Left colon (tissue), 2 donors: ENCODE measurements around the gene MACROD2. TPM values are rescaled to one million over a fixed set of nuclear protein-coding genes. Genes with fewer than 3 reads are reported as not detected.

Experiments
- ATAC-seq: fragments of 200-7000 bp; cut with Tn5 transposase; one replicate; pipeline ENCODE4 v1.9.1; 2020; ENCODE audit warnings: mild to moderate bottlenecking, moderate library complexity
- DNase-seq, 2 donors: peaks; one replicate each; pipeline ENCODE4 v3.0.0-alpha.2; 2020
- intact Hi-C, 2 donors: fragments of 100-400 bp; cut with DNase I in 1 of 2; cut with micrococcal nuclease in 1 of 2; formaldehyde crosslinking; loops; one replicate each; pipeline versions ENCODE4 v1.11.2 to v1.14.0; 2022; cut with DNase I, micrococcal nuclease
- total RNA-seq, 2 donors: library from RNA; stranded (reverse); fragmentation: NEBNext Ultra II Directional; extraction: Animal tissue kit (Norgen Biotek cat#: 25700); gene quantifications; one replicate each; pipeline ENCODE4 v1.2.1, GENCODE V29; 2021
- donor health status: DM: no; HTN: no; CAD: no.
- donor health status: DM: yes; HTN: yes; CAD: no.

The MACROD2 gene
- total RNA-seq, 2 donors from 2014 or later, result 5.2 to 6.6 TPM

- DNase-seq, result no peak
- peak; percentile 38 for ATAC-seq
- intact Hi-C loops, result no loop called here
Observed at GRCh38 chr20:14634665-14635064, 639.3 kb downstream of the MACROD2 start.

- DNase-seq (no peak), ATAC-seq (no peak)
- intact Hi-C loops, result no loop called here
Observed at GRCh38 chr20:14637441-14637840, 642.1 kb downstream of the MACROD2 start.

GRCh38 chr20:14643146-14643545 is 647.8 kb downstream of the MACROD2 start:
- intact Hi-C loops, result no loop called here
- no peak for DNase-seq
- ATAC-seq, result no peak

DNA sequence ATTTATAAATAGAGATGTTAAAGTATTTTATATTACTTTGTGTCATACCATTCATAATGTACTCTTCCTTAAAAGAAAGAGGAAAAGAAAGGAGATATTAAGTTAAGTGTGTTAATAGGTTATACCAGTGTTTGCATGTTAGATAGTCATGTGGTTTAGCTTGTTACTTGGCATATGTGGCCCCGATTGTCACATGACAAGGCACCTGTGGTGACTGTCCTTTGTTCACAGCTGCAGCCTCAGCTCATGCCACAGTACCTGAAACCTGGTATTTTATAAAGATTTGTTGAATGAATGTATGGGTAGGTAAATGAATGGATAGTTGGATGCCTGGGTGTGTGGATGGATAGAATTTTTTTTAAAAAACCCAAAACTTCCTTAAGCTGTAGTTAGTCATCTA is 648.2 kb downstream of the MACROD2 start:
- ATAC-seq (no peak), DNase-seq (no peak)
- intact Hi-C loops, result no loop called here

GRCh38 chr20:14644306-14645097 is 649.2 kb downstream of the MACROD2 start:
- intact Hi-C loops, result no loop called here
- DNase-seq (no peak), ATAC-seq (no peak)

DNA sequence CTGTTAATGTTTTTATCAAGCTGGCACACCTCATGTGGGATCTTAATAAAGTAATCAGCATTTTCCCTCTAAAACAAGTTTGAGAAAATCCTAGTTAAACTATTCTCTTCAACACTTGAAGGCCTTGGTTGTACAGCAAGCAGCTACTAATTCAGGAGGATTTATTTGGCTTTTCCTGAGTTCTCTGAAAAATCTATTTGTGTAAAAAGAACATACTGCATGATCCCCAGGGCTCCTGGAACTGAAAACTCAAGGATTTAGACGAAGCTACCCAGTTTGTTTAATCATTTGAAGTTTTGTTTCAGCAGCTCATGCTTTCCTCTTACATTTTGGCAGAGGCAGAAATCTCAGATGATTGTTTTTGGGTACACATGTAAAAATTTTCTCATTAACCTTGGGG is 651.7 kb downstream of the MACROD2 start:
- ATAC-seq, result no peak
- intact Hi-C loops, result no loop called here
- DNase-seq, result no peak

GRCh38 chr20:14649662-14650061 is 654.3 kb downstream of the MACROD2 start:
- ATAC-seq (no peak), DNase-seq (no peak)
- intact Hi-C loops, result loop anchor here in 1 of 2 donors (5.0 kb wide), 1 partner anchor 77 kb away; no protein-coding TSS in a partner anchor

GRCh38 chr20:14657266-14658005 is 662.1 kb downstream of the MACROD2 start:
- intact Hi-C loops, result no loop called here
- no peak for ATAC-seq
- DNase-seq, result no peak

- ATAC-seq (no peak), DNase-seq (no peak)
- intact Hi-C loops, result no loop called here
Observed at GRCh38 chr20:14664101-14664500, 668.8 kb downstream of the MACROD2 start.

DNA sequence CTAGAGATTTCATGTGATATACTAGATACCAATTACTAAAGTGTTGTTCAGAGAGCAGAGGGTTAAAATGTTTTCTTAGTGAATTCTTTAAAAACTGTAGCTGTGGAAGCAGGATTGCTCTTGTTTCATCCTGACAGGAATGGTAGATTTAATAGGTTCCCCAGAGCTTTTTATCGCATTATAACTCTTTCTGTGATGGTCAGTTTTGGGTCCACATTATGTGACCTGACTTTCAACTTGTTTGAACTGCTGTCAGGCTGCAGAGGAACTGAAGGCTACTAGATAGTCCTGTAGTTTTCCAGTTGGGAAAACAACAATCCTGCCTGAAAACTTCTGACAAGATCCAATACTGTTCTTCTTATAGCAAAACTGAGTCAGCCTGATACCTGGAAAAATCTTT is 671.4 kb downstream of the MACROD2 start:
- intact Hi-C loops, result no loop called here
- ATAC-seq, result no peak
- no peak for DNase-seq

- no peak for ATAC-seq
- intact Hi-C loops, result no loop called here
- no peak for DNase-seq
Observed at GRCh38 chr20:14667226-14667625, 671.9 kb downstream of the MACROD2 start.

DNA sequence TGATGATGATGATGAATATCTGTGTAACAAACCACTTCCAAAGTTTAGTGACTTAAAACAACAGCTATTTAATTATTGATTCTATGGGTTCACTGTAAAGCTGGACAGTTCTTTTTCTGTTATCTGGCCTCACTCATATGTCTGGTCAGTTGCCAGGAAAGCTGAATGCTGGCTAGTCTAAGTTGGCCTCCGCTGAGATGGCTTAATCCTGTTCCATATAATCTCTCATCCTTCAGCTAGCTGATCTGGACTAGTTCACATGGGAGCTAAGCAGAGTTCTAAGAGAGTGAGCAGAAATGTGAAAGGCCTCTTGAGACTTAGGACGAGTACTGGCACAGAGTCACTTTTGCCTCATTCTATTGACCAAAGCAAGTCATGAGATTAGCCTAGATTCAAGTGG is 676.8 kb downstream of the MACROD2 start:
- intact Hi-C loops, result no loop called here
- DNase-seq, result no peak
- ATAC-seq, result no peak

GRCh38 chr20:14673164-14673563 is 677.8 kb downstream of the MACROD2 start:
- DNase-seq (no peak), ATAC-seq (peak; percentile 76)
- intact Hi-C loops, result no loop called here

GRCh38 chr20:14677455-14677854 is 682.1 kb downstream of the MACROD2 start:
- DNase-seq (no peak), ATAC-seq (no peak)
- intact Hi-C loops, result no loop called here

- intact Hi-C loops, result no loop called here
- ATAC-seq (no peak), DNase-seq (no peak)
Observed at GRCh38 chr20:14685183-14685582, 689.9 kb downstream of the MACROD2 start.

GRCh38 chr20:14687313-14687712 is 692.0 kb downstream of the MACROD2 start:
- ATAC-seq (no peak), DNase-seq (no peak)
- intact Hi-C loops, result no loop called here

- no peak for DNase-seq
Observed at GRCh38 chr20:14688005-14688404, 692.7 kb downstream of the MACROD2 start.

DNA sequence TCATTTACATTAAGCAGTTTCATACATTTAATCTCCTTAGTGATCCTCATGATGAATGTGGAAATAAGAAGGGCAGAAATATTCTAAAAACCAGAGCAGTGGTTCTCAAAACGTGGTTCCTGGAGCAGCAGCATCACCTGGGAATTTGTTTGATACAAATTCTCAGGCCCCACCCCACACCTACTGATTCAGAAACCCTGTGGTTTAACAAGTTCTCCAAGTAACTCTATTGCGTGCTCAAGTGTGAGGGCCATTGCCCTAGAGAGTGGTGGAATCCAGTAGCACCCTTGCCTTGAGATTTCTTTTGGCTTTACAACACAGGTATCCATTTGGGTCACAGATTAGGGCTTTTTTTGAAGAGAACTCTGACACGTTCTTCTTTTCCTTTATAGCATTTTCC is 696.7 kb downstream of the MACROD2 start:
- ATAC-seq, result no peak
- DNase-seq, result no peak
- intact Hi-C loops, result no loop called here

More at GRCh38 chr20:14688005-14688404, 692.7 kb downstream of the MACROD2 start:
- ATAC-seq, result no peak
- intact Hi-C loops, result no loop called here

- DNase-seq (no peak), ATAC-seq (no peak)
- intact Hi-C loops, result no loop called here
Observed at GRCh38 chr20:14696478-14696877, 701.2 kb downstream of the MACROD2 start.

- DNase-seq, result no peak
- ATAC-seq, result peak; percentile 36
- intact Hi-C loops, result no loop called here
Observed at GRCh38 chr20:14696937-14697336, 701.6 kb downstream of the MACROD2 start.
